B cell (primary cell): ENCODE data around the gene MROH7. TPM values are rescaled to one million over a fixed set of nuclear protein-coding genes. Genes with fewer than 3 reads are reported as not detected.

Experiments
- ATAC-seq: fragments of 200-7000 bp; cut with Tn5 transposase; one replicate; pipeline ENCODE4 v1.10.0; 2021; ENCODE audit warnings: low read depth, mild to moderate bottlenecking, moderate number of reproducible peaks, moderate library complexity
- CTCF ChIA-PET: fragments of 350-600 bp; sonication (Branson Sonifier 250); formaldehyde crosslinking; loops from one replicate; lab custom pipeline; 2021; ENCODE audit warnings: antibody characterized with exemption, inconsistent platforms; lab: Charles Lee
- POLR2A ChIA-PET: fragments of 350-600 bp; sonication (Branson Sonifier 250); formaldehyde crosslinking; loops from one replicate; lab custom pipeline; 2021; ENCODE audit warnings: antibody characterized with exemption; lab: Charles Lee
- DNase-seq: peaks from one replicate; pipeline ENCODE4 v3.0.0; 2013
- H2AFZ ChIP-seq: 2 replicates; pipeline ENCODE4 v1.6.1; 2012; ENCODE audit warnings: mild to moderate bottlenecking, low read depth, low read length; ENCODE audit not compliant: insufficient read depth, poor library complexity, severe bottlenecking
- H3K27ac ChIP-seq, 2 donors: 1 replicate in 1 of 2; 2 replicates in 1 of 2; pipeline ENCODE4 v1.5.1; 2012 to 2013; ENCODE audit warnings: low read length in 2 of 2, mild to moderate bottlenecking in 2 of 2, moderate library complexity in 1 of 2
- H3K27me3 ChIP-seq, 4 experiments: fragments of 200-600 bp in 1 of 4; sonication (generic) in 1 of 4; replicated peaks in 1 of 4; 1 replicate in 2 of 4; 2 replicates in 2 of 4; pipeline versions ENCODE4 v1.6.1 to v1.7.0; 2013 to 2016; ENCODE audit warnings: low read length in 3 of 4, mild to moderate bottlenecking in 2 of 4, mixed read lengths in 1 of 4, moderate library complexity in 1 of 4; ENCODE audit not compliant: insufficient read depth in 4 of 4, control insufficient read depth in 3 of 4; ENCODE audit errors: control extremely low read depth in 1 of 4
- H3K36me3 ChIP-seq, 2 experiments: replicated peaks in 1 of 2; 1 replicate in 1 of 2; 2 replicates in 1 of 2; pipeline versions ENCODE4 v1.6.1 to v1.7.1; 2013; ENCODE audit warnings: low read length in 1 of 2; ENCODE audit not compliant: insufficient read depth in 2 of 2, control insufficient read depth in 1 of 2; ENCODE audit errors: control extremely low read depth in 1 of 2, extremely low read depth in 1 of 2
- H3K4me1 ChIP-seq, 2 donors: fragments of 200-600 bp in 1 of 2; sonication (generic) in 1 of 2; 1 replicate in 1 of 2; 2 replicates in 1 of 2; pipeline versions ENCODE4 v1.5.1 to v1.6.1; 2013 to 2017; ENCODE audit warnings: low read length in 2 of 2; ENCODE audit not compliant: control insufficient read depth in 2 of 2, insufficient read depth in 2 of 2
- H3K4me2 ChIP-seq: replicated peaks from 2 replicates; pipeline ENCODE3; 2012; ENCODE audit warnings: mild to moderate bottlenecking, low read depth, low read length; ENCODE audit not compliant: poor library complexity, severe bottlenecking
- H3K4me3 ChIP-seq, 5 experiments: fragments of 200-600 bp in 1 of 5; sonication (generic) in 1 of 5; 1 replicate in 3 of 5; 2 replicates in 2 of 5; pipeline versions ENCODE4 v1.5.1 to v1.7.0; 2011 to 2016; ENCODE audit warnings: low read length in 4 of 5, mild to moderate bottlenecking in 4 of 5, low read depth in 2 of 5, control low read depth in 1 of 5, moderate library complexity in 1 of 5; ENCODE audit not compliant: insufficient read depth in 1 of 5; ENCODE audit errors: control extremely low read depth in 1 of 5, extremely low read depth in 1 of 5
- H3K79me2 ChIP-seq: fragments of 200-600 bp; sonication (generic); one replicate; pipeline ENCODE4 v1.6.0; 2016; ENCODE audit warnings: low read length; ENCODE audit not compliant: control insufficient read depth, insufficient read depth
- H3K9ac ChIP-seq: fragments of 200-600 bp; sonication (generic); 2 replicates; pipeline ENCODE4 v1.6.1; 2017; ENCODE audit warnings: mild to moderate bottlenecking, low read length, moderate library complexity
- H3K9me3 ChIP-seq, 3 donors: one replicate each; pipeline versions ENCODE4 v1.6.1 to v1.7.1; 2013; ENCODE audit warnings: low read length in 2 of 3; ENCODE audit not compliant: control insufficient read depth in 2 of 3, insufficient read depth in 1 of 3; ENCODE audit errors: control extremely low read depth in 1 of 3
- H4K20me1 ChIP-seq: 2 replicates; pipeline ENCODE4 v1.6.0; 2012; ENCODE audit warnings: mild to moderate bottlenecking, low read length; ENCODE audit not compliant: insufficient read depth, control insufficient read depth, poor library complexity, severe bottlenecking
- H3K27ac Mint-ChIP-seq: one replicate; pipeline ENCODE4 v1.8.0; 2021; ENCODE audit warnings: mixed read lengths
- H3K27me3 Mint-ChIP-seq: one replicate; pipeline ENCODE4 v1.8.0; 2021; ENCODE audit warnings: mixed read lengths
- H3K4me1 Mint-ChIP-seq: one replicate; pipeline ENCODE4 v1.8.0; 2021; ENCODE audit warnings: mixed read lengths
- H3K4me3 Mint-ChIP-seq: one replicate; pipeline ENCODE4 v1.8.0; 2021; ENCODE audit warnings: mixed read lengths
- H3K9me3 Mint-ChIP-seq: one replicate; pipeline ENCODE4 v1.8.0; 2022; ENCODE audit warnings: mixed read lengths; ENCODE audit not compliant: insufficient read depth
- EZH2 ChIP-seq: IDR thresholded peaks from 2 replicates; pipeline ENCODE4 v1.6.1; 2012; ENCODE audit warnings: borderline replicate concordance, low read depth, mild to moderate bottlenecking, moderate library complexity, low read length; ENCODE audit not compliant: insufficient read depth, poor library complexity, severe bottlenecking
- WGBS: methylation state at CpG from one replicate; pipeline ENCODE4 v1.1.5; 2013; ENCODE audit warnings: missing lambda C conversion rate; ENCODE audit not compliant: insufficient coverage; 5-methylcytosine and 5-hydroxymethylcytosine counted together
- intact Hi-C: fragments of 100-400 bp; cut with micrococcal nuclease; formaldehyde crosslinking; loops from one replicate; pipeline ENCODE4 v1.10.0; 2022
- polyA plus RNA-seq: library from polyadenylated mRNA; depleted of rRNA; stranded (reverse); fragments of >200 nt; gene quantifications from 2 replicates; pipeline ENCODE4 v1.2.3, GENCODE V29; 2012
- total RNA-seq, 2 donors: library from RNA; stranded (reverse); fragments of 120-200 nt in 1 of 2; gene quantifications; 1 replicate in 1 of 2; 2 replicates in 1 of 2; pipeline versions ENCODE4 v1.2.3 to v1.2.4, GENCODE V29; 2013 to 2022
- TF ChIP-seq, protein P1 (sequence below): fragments of 200-600 bp; IDR thresholded peaks from one replicate; pipeline ENCODE4 v1.8.0; 2022; ENCODE audit warnings: antibody characterized with exemption, mild to moderate bottlenecking

The MROH7 gene
- total and polyA plus RNA-seq, 2 donors (not counting 1 experiment from before 2014, with no cell fraction given) = not detected

GRCh38 chr1:54745274-54745673 is 103.7 kb downstream of the MROH7 start:
- no peak overlapping the region for H2AFZ ChIP-seq
- no peaks in the 10 kb centered on the region for H3K4me1 Mint-ChIP-seq
- H3K4me1 ChIP-seq = no peaks in the 10 kb centered on the region
- no peak overlapping the region for H3K4me2 ChIP-seq
- no peaks in the 10 kb centered on the region for H3K9me3 Mint-ChIP-seq
- ChIA-PET POLR2A (no interaction called here), CTCF (no interaction called here)
- intact Hi-C loops = no loop called here
- H4K20me1 ChIP-seq = no peaks in the 10 kb centered on the region
- peaks cover 3% of the 10 kb centered on the region for H3K27me3 Mint-ChIP-seq
- H3K4me3 ChIP-seq = no peak overlapping the region
- no peaks in the 10 kb centered on the region for H3K27me3 ChIP-seq
- H3K27ac Mint-ChIP-seq = no peak overlapping the region
- H3K79me2 ChIP-seq = no peaks in the 10 kb centered on the region
- WGBS = 96% methylated on average over 6 of the region's 6 CpGs
- TF ChIP-seq EZH2 = no peak
- TF ChIP-seq, protein P1, sequence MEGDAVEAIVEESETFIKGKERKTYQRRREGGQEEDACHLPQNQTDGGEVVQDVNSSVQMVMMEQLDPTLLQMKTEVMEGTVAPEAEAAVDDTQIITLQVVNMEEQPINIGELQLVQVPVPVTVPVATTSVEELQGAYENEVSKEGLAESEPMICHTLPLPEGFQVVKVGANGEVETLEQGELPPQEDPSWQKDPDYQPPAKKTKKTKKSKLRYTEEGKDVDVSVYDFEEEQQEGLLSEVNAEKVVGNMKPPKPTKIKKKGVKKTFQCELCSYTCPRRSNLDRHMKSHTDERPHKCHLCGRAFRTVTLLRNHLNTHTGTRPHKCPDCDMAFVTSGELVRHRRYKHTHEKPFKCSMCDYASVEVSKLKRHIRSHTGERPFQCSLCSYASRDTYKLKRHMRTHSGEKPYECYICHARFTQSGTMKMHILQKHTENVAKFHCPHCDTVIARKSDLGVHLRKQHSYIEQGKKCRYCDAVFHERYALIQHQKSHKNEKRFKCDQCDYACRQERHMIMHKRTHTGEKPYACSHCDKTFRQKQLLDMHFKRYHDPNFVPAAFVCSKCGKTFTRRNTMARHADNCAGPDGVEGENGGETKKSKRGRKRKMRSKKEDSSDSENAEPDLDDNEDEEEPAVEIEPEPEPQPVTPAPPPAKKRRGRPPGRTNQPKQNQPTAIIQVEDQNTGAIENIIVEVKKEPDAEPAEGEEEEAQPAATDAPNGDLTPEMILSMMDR = no peak
- peaks cover 0 to 26% of the 10 kb centered on the region in 2 experiments for H3K36me3 ChIP-seq
- DNase-seq (no peak), ATAC-seq (no peak)
- no peaks in the 10 kb centered on the region for H3K9me3 ChIP-seq
- no peak overlapping the region for H3K27ac ChIP-seq
- H3K9ac ChIP-seq = no peak overlapping the region
- H3K4me3 Mint-ChIP-seq = no peak overlapping the region

GRCh38 chr1:54745864-54746263 is 104.3 kb downstream of the MROH7 start:
- H3K36me3 ChIP-seq = peaks cover 0 to 22% of the 10 kb centered on the region in 2 experiments
- intact Hi-C loops = no loop called here
- no peak overlapping the region for H3K4me3 ChIP-seq
- no peaks in the 10 kb centered on the region for H3K4me1 Mint-ChIP-seq
- H3K9me3 ChIP-seq = no peaks in the 10 kb centered on the region
- no peak for DNase-seq
- TF ChIP-seq, protein P1 = no peak
- TF ChIP-seq EZH2 = no peak
- H3K27ac ChIP-seq = no peak overlapping the region
- peaks cover 3% of the 10 kb centered on the region for H3K27me3 Mint-ChIP-seq
- no peaks in the 10 kb centered on the region for H3K9me3 Mint-ChIP-seq
- H3K9ac ChIP-seq = no peak overlapping the region
- no peaks in the 10 kb centered on the region for H3K79me2 ChIP-seq
- no peak overlapping the region for H3K27ac Mint-ChIP-seq
- no peak overlapping the region for H2AFZ ChIP-seq
- H3K4me3 Mint-ChIP-seq = no peak overlapping the region
- ATAC-seq = no peak
- no peak overlapping the region for H3K4me2 ChIP-seq
- ChIA-PET POLR2A (no interaction called here), CTCF (no interaction called here)
- no peaks in the 10 kb centered on the region for H4K20me1 ChIP-seq
- 88% methylated on average over 4 of the region's 4 CpGs for WGBS
- H3K4me1 ChIP-seq = no peaks in the 10 kb centered on the region
- no peaks in the 10 kb centered on the region for H3K27me3 ChIP-seq
